Urinary bladder (tissue), 4 donors: ENCODE measurements around the gene SEPTIN2. TPM values are rescaled to one million over a fixed set of nuclear protein-coding genes. Genes with fewer than 3 reads are reported as not detected.
"Not testable (repeated sequence)": the region's sequence is repeated elsewhere in the genome, so short reads cannot be mapped to it uniquely, and the experiment has no call there.

Source experiments
- DNase-seq: peaks from one replicate; pipeline ENCODE4 v3.0.0-alpha.2; 2015; ENCODE audit errors: extremely low spot score
- H3K27ac ChIP-seq: one replicate; pipeline ENCODE4 v1.5.1; 2013; ENCODE audit warnings: low read depth, mild to moderate bottlenecking, moderate library complexity
- H3K36me3 ChIP-seq: one replicate; pipeline ENCODE4 v1.6.1; 2013; ENCODE audit warnings: mild to moderate bottlenecking, moderate library complexity; ENCODE audit not compliant: insufficient read depth
- H3K4me1 ChIP-seq: one replicate; pipeline ENCODE4 v1.6.1; 2013; ENCODE audit warnings: mild to moderate bottlenecking, moderate library complexity; ENCODE audit not compliant: insufficient read depth
- H3K4me3 ChIP-seq: one replicate; pipeline ENCODE4 v1.5.1; 2013; ENCODE audit warnings: low read depth, low read length
- WGBS: extraction: QIAGEN DNeasy Blood & Tissue Kit; methylation state at CpG from one replicate; pipeline ENCODE4 v1.1.7; 2013; 5-methylcytosine and 5-hydroxymethylcytosine counted together
- polyA plus RNA-seq: library from polyadenylated mRNA; stranded (reverse); fragments of 200-250 nt; gene quantifications from one replicate; pipeline ENCODE4 v1.2.3, GENCODE V29; 2013
- total RNA-seq: library from RNA; depleted of rRNA; stranded (reverse); fragments of >200 nt; gene quantifications from one replicate; pipeline ENCODE4 v1.2.3, GENCODE V29; 2014
- donor health status: healthy with polysubstance abuse.
- donor health status: healthy.

Gene SEPTIN2
- total and polyA plus RNA-seq, 2 donors, result 236 to 677 TPM

GRCh38 chr2:241379481-241380480 lies 64.1 kb downstream of the SEPTIN2 start:
- no peak overlapping the region for H3K4me3 ChIP-seq
- H3K4me1 ChIP-seq, result peaks cover 4% of the 10 kb centered on the region
- 77% methylated on average over 9 of the region's 9 CpGs for WGBS
- H3K36me3 ChIP-seq, result no peaks in the 10 kb centered on the region
- no peak overlapping the region for H3K27ac ChIP-seq
- DNase-seq, result no peak

GRCh38 chr2:241381872-241382271 lies 66.1 kb downstream of the SEPTIN2 start:
- WGBS, result 74% methylated on average over 4 of the region's 4 CpGs
- Histone ChIP-seq H3K4me3 (no peak overlapping the region), H3K36me3 (no peaks in the 10 kb centered on the region), H3K27ac (no peak overlapping the region), H3K4me1 (peaks cover 4% of the 10 kb centered on the region)
- no peak for DNase-seq

- WGBS, result 97% methylated on average over 7 of the region's 7 CpGs
- DNase-seq, H3K4me3 ChIP-seq, H3K36me3 ChIP-seq, H3K4me1 ChIP-seq, H3K27ac ChIP-seq: not testable (repeated sequence)
Observed at GRCh38 chr2:241385450-241385849, 69.7 kb downstream of the SEPTIN2 start.

- DNase-seq, result no peak
- 73% methylated on average over 6 of the region's 6 CpGs for WGBS
- Histone ChIP-seq H3K4me1 (no peaks in the 10 kb centered on the region), H3K36me3 (no peaks in the 10 kb centered on the region), H3K27ac (no peak overlapping the region), H3K4me3 (no peak overlapping the region)
Observed at GRCh38 chr2:241386519-241386918, 70.8 kb downstream of the SEPTIN2 start.

GRCh38 chr2:241389697-241390096 lies 74.0 kb downstream of the SEPTIN2 start:
- Histone ChIP-seq H3K4me1 (no peaks in the 10 kb centered on the region), H3K36me3 (no peaks in the 10 kb centered on the region), H3K27ac (no peak overlapping the region), H3K4me3 (no peak overlapping the region)
- no peak for DNase-seq
- 86% methylated on average over 2 of the region's 2 CpGs for WGBS

- 81% methylated on average over 9 of the region's 9 CpGs for WGBS
- DNase-seq, result peak; percentile 39
- H3K27ac ChIP-seq, result peak overlapping the region; percentile 16
Observed at GRCh38 chr2:241390301-241391206, 74.8 kb downstream of the SEPTIN2 start.

GRCh38 chr2:241391892-241392665 lies 76.4 kb downstream of the SEPTIN2 start:
- Histone ChIP-seq H3K4me3 (no peak overlapping the region), H3K27ac (no peak overlapping the region), H3K36me3 (peaks cover 1% of the 10 kb centered on the region), H3K4me1 (no peaks in the 10 kb centered on the region)
- DNase-seq, result no peak
- WGBS, result 84% methylated on average over 6 of the region's 6 CpGs

More at GRCh38 chr2:241390301-241391206, 74.8 kb downstream of the SEPTIN2 start:
- H3K36me3 ChIP-seq, result no peaks in the 10 kb centered on the region
- H3K4me3 ChIP-seq, result no peak overlapping the region
- no peaks in the 10 kb centered on the region for H3K4me1 ChIP-seq

- not testable (repeated sequence) for H3K4me1 ChIP-seq, H3K36me3 ChIP-seq, H3K27ac ChIP-seq, H3K4me3 ChIP-seq, DNase-seq
- 97% methylated on average over 4 of the region's 4 CpGs for WGBS
Observed at GRCh38 chr2:241392753-241393152, 77.0 kb downstream of the SEPTIN2 start.

GRCh38 chr2:241393524-241394196 lies 77.9 kb downstream of the SEPTIN2 start:
- H3K4me1 ChIP-seq, result no peaks in the 10 kb centered on the region
- no peak for DNase-seq
- H3K27ac ChIP-seq, result no peak overlapping the region
- H3K4me3 ChIP-seq, result no peak overlapping the region
- 91% methylated on average over 3 of the region's 3 CpGs for WGBS
- peaks cover 1% of the 10 kb centered on the region for H3K36me3 ChIP-seq

- DNase-seq, H3K36me3 ChIP-seq, H3K27ac ChIP-seq, H3K4me3 ChIP-seq, H3K4me1 ChIP-seq: not testable (repeated sequence)
- 98% methylated on average over 6 of the region's 6 CpGs for WGBS
Observed at GRCh38 chr2:241396809-241397208, 81.1 kb downstream of the SEPTIN2 start.

GRCh38 chr2:241399941-241400922 lies 84.5 kb downstream of the SEPTIN2 start:
- 81% methylated on average over 10 of the region's 10 CpGs for WGBS
- H3K36me3 ChIP-seq, result peaks cover 3% of the 10 kb centered on the region

More at GRCh38 chr2:241399941-241400922, 84.5 kb downstream of the SEPTIN2 start:
- DNase-seq, result no peak
- H3K27ac ChIP-seq, result no peak overlapping the region
- H3K4me3 ChIP-seq, result no peak overlapping the region
- no peaks in the 10 kb centered on the region for H3K4me1 ChIP-seq
